ENCODE measurements around the gene CRLF1.
A peak's percentile ranks its signal among the peaks of the same experiment; 100 is the strongest.
"Not testable (repeated sequence)": the region's sequence is repeated elsewhere in the genome, so short reads cannot be mapped to it uniquely, and the experiment has no call there.

Gene CRLF1

DNA sequence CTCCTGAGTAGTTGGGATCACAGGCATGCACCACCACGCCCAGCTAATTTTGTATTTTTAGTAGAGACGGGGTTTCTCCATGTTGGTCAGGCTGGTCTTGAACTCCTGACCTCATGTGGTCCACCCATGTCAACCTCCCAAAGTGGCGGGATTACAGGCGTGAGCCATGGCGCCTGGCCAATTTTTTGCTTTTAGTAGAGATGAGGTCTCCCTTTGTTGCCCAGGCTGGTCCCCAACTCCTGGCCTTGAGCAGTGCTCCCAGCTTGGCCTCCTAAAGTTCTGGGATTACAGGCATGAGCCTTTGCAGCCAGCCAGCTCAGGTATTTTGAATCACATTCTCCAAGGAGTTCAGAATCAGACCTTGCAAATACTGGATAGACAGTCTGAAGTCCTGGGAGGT, 13.9 kb downstream of the CRLF1 start:
- DNase-seq (ENCODE audit: low spot score) = not testable (repeated sequence)

DNA sequence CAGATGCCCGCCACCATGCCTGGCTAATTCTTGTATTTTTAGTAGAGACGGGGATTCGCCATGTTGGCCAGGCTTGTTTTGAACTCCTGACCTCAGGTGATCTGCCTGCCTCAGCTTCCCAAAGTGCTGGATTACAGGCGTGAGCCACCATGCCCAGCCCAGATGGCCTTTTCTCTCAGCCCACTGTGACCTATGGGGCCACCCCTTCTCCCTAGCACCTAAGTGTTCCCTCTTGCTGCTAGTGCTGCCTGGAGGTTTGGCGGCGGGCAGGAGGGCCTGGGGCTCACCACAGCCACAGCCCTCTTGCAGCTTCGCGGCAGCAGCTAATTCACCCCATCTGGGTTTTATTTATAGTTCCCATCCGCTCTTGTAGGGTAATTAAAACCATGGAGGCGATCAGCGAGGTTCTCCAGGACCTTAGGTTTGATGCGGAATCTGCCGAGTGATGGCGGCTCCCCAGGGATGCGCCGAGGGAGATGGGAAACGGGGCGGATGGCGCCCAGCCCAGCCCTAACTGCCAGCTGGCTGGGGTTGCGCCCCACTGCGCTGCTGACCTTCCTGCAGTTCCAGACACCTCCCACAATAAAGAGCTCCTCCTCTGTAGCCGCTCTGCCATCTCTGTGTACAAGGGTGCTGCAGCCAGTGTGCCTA, 14.7 kb downstream of the CRLF1 start:
- DNase-seq (ENCODE audit: low spot score) = no peak

DNA sequence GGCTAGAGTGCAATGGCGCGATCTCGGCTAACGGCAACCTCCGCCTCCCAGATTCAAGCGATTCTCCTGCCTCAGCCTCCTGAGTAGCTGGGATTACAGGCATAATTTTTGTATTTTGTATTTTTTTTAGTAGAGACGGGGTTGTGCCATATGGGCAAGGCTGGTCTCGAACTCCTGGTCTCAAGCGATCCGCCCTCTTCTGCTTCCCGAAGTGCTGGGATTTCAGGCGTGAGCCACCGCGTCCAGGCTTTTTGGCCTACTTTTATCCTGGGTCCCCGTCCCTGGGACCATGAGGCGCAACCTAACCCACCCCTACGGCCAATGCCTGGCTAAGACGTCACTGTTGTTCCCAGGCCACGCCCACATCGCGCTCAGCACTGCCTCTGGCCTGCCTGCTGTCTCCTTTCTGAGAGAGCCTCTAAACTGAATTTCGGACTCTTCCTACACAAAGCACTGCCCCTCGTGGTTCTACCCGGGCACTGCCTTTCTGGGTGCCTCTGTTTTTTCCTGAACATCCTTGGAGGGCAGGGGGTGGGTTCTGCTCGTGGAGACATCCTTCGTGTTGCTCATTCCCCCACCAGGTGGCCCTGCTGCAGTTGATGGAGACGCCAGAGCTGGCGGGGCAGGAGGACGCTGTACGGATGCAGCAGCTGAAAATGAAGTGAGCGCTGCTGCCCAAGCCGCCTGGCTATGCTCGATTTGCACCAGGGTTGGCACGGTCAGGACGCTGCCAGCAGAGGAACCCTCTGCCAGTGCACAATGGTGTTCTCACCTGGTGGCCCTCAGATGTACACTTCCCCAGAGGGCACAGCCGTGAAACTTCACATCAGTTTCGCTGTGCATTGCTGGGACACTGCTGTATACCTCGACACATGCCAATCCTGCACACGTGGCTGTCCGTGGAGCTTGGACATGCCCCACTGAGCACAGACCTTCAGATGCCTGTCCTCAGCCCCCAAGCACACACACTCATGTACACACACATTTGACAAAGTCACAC, 16.0 kb downstream of the CRLF1 start:
- DNase-seq (ENCODE audit: low spot score) = peak; percentile 94

DNA sequence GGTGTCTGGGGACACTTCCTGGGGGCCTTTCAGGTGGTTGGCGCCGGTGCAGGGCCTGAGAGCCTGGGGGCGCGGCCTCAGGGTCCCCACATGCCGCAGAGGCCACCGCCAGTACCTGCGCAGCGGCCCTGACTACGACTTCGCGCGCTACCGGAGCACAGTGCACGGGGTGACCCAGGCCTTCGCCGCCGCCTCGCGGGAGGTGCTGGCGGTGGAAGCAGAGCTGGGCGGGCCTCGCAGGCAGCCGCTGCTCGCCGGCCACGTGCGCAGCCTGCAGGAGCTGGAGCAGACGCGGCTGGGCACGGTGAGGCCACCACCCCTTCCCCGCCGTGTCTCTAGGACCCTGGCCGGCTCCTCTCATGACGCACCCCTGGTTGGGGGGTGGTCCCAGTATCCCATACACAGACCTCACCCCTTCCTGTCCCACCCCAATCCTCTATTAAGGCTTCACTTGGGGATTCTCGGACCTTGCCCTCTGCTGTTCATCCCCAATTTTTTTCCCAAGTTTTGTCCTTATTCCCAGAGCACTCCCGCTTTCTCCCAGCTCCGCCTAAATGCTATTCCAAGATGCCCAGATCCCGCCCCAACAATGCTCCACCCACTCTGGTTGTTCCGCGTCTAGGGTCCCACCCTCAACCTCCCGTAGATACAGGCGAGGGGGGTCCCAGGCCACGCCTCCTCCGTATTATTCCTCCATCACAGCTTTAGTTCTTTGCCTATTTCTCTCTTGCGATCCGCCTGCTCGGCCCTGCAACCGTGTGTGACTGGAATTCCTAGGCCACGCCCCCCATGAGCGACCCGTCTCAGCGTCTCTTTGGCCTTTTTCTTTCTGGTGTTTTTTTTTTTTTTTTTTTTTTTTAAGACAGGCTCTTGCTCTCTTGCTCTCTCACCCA, 17.0 kb downstream of the CRLF1 start:
- peak; percentile 81 for DNase-seq (ENCODE audit: low spot score)

DNA sequence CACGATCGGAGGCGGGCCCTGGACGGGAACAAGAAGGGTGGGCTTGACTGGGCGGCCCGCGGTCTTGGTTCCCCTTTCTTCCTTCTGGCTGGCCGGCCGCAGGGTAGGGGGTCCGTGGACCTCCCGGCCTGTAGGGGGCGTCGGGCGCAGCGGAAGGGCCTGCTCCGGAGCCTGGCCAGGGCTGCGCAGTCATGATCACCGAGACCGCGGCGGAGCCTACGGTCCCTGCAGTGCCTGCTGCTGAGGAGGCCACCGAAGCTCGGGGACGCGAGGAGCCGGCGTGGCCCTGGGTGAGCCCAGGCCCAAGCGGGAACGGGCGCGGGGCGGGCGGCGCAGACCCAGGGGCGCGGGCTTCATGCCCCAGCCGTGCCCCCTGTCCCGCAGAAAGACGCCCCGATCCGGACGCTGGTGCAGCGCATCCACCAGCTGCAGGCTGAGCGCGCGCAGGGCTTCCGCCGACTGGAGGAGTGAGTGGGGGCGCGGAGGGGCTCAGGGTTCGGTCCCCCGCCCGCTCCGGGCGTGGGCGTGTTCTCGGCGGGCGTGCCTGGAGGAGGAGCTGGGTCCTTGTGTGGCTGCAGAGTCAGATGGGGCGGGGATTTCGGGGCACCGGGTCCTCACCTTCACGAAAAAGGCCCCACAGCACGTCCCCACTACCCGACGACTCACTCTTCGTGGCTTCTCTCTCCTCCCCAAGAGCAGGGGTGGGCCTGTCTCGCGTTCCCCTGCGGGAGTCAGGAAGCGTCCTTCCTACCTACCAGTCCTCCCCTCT, 17.8 kb downstream of the CRLF1 start, which contains the start of gene REX1BD:
REX1BD (plus strand) TSS at position 188 of the 769 bp plus-strand sequence; CDS start at position 192, 4 bp downstream.
- DNase-seq (ENCODE audit: low spot score) = peak; percentile 87

DNA sequence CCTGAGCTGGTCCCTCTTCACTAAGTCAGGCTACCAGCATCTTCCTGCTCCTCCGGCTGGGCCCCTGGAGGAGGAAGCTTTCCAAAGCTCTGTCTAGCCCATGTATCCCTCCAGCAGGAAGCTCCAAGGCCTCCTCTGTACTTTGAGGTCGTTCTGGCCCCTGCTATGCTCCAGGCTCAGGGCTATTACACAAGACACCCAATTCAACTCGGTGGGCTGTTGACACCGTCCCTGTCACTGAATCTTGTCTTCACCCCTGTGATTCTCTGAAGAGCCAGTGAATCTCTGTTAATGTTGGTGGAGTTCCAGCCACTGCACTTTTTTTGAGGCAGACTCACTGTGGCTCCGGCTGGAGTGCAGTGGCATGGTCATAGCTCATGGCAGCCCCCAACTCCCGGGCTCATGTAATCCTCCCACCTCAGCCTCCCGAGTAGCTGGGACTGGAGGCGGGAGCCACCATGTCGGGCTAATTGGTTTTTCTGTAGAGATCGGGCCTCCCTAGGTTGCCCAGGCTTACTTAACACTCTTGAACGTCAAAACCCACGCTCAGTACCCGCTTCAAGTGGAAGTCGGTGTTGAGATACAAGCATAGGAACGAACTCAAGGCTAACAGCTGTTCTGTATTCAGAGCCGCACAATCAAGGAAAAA, 18.5 kb downstream of the CRLF1 start:
- DNase-seq (ENCODE audit: low spot score) = no peak

DNA sequence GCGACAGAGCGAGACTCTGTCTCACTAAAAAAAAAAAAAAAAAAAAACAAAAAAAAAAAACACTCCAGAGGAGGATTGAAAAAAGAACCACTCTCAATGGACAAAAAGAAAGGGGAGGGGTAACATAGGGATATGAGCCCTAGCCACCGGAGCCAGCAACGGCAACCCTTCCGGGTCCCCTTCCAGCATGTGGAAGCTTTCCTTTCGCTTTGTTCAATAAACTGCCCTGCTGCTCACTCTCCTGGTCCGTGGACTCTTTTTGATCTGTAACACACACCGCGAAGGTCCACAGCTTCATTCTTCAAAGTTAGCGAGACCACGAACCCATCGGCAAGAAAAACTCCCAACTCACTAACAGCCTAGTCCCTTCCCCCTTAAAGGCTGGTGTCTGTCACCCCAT, 19.0 kb downstream of the CRLF1 start:
- no peak for DNase-seq (ENCODE audit: low spot score)

DNA sequence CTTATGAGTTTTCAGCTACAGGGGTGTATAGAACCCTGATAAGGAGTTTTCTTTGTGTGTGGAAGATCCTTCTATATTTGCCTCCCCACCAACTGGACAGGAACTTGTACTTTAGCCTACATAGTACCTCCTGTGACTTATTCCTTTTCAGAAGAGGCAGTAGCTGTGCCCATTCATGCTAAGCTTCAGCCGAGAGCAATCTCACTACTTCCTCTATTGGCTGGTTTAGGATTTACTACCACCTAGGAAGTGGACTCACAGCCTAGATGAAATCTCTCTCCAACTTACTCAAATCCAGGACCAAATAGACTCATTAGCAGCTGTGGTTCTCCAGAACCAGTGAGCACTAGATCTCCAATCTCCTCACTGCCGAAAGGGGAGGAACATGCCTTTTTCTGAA, 20.3 kb downstream of the CRLF1 start:
- peak; percentile 44 for DNase-seq (ENCODE audit: low spot score)

DNA sequence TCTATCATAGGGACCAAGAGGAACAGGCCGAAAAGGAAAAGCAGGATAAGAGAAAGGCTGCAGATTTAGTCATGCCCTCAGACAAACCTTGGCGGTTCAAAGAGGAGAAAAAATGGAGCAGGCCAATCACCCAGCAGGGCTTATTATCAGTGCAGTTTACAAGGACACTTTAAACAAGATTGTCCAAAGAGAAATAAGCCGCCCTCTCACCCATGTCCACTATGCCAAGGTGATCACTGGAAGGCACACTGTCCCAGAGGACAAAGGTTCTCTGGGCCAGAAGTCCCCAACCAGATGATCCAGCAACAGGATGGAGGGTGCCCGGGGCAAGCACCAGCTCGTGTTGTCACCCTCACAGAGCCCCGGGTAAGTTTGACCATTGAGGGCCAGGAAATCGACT, 26.3 kb downstream of the CRLF1 start:
- no peak for DNase-seq (ENCODE audit: low spot score)

DNA sequence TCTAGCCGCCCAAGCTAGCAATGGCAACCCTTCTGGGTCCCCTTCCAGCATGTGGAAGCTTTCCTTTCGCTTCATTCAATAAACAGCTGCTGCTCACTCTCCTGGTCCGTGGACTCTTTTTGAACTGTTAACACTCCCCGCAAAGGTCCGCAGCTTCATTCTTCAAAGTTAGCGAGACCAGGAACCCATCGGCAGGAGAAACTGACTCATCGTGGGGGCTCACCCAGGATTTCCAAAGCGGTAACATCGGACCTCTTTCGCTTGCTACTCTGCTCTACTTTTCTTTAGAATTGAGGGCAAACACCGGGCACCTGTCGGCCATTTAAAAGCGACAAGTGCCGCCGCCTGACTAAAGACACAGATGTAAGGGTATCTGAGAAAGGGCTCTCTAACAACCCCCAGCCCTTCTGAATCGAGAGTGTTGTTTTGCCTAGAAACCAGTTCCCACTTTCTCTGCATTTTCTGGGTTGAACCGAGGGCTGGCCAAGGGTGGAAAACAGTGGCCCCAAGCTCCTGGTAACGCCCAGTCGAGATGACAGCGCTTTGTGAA, 29.2 kb downstream of the CRLF1 start:
- DNase-seq (ENCODE audit: low spot score) = no peak

DNA sequence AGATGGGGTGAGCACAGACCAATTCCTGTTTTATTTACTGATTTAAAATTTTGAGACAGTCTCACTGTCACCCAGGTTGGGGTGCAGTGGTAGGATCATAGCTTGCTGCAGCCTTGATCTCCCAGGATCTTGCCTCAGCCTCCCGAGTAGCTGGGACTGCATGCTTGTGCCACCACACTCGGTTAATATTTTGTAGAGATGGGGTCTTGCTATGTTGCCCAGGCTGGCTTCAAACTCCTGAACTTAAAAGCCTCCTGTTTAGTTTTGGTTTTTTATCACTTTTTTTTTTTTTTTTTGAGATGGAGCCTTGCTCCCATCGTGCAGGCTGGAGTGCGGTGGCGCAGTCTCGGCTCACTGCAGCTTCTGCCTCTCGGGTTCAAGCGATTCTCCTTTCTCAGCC, 30.2 kb downstream of the CRLF1 start:
- DNase-seq (ENCODE audit: low spot score) = no peak

DNA sequence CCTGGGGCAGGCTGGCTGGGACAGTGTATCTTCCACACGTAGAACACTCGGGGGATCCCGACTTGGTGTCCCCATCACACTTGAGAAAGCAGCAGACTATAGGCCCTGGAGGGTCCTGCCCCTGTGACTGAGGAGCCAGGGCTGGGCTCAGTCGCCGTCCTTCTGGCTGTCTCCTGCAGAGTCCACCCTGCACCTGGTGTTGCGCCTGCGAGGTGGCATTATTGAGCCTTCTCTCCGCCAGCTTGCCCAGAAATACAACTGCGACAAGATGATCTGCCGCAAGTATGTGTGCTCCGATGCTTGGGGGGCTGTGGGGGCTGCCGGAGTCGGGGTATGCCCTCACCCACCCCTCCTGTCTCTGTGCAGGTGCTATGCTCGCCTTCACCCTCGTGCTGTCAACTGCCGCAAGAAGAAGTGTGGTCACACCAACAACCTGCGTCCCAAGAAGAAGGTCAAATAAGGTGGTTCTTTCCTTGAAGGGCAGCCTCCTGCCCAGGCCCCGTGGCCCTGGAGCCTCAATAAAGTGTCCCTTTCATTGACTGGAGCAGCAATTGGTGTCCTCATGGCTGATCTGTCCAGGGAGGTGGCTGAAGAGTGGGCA, 31.8 kb downstream of the CRLF1 start:
- DNase-seq (ENCODE audit: low spot score) = no peak

DNA sequence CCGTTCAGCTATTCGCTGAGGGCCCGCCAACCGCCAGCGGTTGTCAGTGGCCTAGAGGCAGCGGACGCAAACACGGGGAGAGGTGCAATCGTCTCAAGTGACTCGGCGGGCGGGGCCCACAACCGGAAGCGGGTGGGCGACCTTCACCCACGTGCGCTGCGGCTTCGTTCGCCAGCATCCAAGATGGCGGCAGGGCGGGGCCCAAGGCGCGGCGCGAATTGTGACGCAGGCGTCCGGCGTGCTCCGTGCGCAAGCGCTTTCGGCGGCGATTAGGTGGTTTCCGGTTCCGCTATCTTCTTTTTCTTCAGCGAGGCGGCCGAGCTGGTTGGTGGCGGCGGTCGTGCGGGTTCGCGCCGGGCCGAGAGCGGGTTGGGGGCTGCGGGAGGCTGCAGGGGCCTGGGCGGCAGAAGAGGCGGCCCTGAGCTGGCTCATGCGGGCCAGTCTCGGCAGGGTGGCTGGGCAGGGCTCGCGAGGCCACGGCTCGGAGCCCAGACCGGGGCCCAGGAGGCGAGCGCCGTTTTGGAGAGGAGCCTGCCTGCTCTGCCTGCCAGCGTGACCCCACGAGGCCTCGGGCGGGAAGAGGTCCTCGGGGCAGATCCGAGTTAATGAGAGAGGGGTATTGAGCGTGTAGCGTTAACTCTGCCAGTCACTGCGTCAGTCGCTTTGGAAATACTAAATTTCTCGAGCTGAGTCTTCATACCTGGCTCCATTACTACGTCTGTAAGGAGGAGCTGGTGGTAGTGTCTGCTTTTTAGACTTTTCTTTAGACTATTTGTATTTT, 34.8 kb downstream of the CRLF1 start, which contains the start of gene UBA52:
UBA52 (plus strand) TSS at position 294 of the 781 bp plus-strand sequence. CDS start 1,444 bp downstream, outside the sequence.
- peak; percentile 97 for DNase-seq (ENCODE audit: low spot score)

DNA sequence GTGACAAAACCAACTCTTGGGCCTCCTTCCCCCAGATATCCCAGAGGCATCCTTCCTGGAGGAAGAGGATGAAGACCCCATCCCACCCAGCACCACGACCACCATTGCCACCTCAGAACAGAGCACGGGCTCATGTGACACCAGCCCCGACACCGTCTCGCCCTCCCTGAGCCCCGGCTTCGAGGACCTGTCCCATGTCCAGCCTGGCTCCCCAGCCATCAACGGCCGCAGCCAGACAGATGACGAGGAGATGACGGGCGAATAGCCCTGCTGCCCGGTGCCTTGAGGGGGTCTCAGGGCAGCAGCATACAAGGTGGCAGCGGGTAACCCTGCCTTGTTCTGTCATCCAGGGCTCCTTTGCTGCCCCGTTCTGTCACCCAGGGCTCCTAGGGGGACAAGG, 38.2 kb downstream of the CRLF1 start:
- DNase-seq (ENCODE audit: low spot score) = no peak

DNA sequence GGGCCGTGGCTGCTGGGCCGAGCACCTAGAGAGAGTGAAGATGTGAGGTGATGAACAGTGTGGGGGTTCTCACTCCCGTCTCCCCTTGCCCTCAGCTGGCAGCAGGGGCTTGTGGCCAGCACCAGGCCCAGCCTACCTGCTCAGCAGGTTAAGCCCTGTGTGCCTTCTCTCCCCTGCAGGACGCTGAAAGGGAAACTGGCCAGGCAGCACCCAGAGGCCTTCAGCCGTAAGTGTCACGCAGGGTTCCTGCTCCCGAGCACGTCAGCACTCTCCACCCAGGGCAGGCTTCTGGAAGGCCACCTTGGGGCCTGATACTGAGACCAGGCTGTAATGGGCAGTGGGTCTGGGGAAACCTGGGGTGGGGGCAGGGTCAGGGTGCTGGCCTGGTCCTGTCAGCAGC, 39.6 kb downstream of the CRLF1 start:
- no peak for DNase-seq (ENCODE audit: low spot score)

DNA sequence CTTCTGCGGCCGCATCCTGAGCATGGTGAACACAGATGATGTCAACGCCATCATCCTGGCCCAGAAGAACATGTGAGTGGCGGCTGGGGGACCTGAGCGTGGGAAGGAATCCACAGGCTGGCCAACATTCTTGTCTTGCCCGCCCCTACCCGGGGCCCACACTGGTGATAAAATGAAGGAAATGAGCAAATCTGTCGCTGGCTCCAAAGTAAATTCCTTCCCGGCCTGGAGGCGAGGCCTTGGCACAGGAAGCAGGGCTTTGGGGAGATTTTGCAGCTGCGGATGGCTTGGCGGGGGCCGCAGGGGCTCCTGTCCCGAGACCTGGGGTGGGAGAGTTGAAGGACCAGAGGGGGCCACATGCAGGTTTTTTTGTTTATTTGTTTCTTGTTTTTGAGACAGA, 44.5 kb downstream of the CRLF1 start:
- DNase-seq (ENCODE audit: low spot score) = no peak

DNA sequence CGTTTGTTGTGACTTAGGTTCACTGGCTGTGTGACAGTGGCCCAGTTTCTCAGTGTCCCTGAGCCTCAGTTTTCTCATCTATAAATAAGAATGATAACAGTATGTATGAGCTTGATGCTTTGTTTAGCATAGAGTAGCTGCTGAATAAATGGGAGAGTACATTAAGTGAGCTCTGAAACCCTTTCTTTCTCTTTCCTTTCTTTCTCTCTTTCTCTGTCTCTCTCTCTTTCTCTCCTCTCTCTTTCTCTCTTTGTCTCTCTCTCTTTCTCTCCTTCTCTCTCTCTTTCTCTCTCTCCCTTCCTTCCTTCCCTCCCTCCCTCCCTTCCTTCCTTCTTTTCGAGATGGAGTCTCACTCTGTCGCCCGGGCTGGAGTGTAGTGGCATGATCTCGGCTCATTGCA, 46.9 kb downstream of the CRLF1 start:
- no peak for DNase-seq (ENCODE audit: low spot score)

DNA sequence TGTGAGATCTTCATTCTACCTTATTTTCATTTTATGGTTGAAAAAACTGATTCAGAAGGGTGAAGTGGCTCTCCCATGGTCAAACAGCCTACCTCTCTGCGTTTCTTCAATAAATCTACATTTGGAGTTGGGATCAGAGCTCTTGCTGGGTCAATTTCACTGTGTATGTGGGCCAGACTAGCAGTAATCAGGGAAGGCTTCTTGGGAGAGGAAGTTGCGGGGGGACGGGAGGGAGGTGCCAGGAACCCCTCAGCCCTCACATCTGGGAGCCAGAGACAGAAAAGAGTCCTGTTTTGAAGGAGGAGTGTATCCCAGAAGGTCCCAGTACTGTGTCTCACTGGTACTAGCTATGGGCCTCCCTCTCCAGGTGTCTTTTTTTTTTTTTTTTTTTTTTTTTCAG, 48.0 kb downstream of the CRLF1 start:
- no peak for DNase-seq (ENCODE audit: low spot score)

DNA sequence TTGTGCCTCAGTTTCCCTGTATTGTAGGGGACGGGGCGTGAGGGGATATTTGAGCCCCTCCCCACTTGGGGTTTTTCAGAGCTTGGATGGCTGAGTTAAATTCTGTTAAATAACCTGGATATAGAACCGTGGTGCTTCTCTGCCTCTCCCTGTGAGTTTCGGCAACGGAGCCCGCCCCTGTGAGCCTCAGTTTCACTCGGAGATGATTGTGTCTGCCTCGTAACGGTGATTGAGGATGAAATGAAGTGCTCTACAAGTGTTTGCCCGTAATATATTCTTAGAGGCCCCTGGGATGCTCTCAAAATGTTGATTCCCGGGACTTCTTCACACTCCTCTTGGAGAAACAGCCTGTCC, 48.4 kb downstream of the CRLF1 start:
- no peak for DNase-seq (ENCODE audit: low spot score)
